Thyroid gland (tissue), 4 donors: ENCODE measurements around the gene KRTAP9-7. TPM values are rescaled to one million over a fixed set of nuclear protein-coding genes. Genes with fewer than 3 reads are reported as not detected.

Source experiments
- DNase-seq, 2 donors: peaks; one replicate each; pipeline ENCODE4 v3.0.0-alpha.2; 2019
- H3K27ac ChIP-seq, 3 donors: fragments of 200-600 bp; sonication (generic); 1 replicate in 2 of 3; 2 replicates in 1 of 3; pipeline ENCODE4 v1.5.1; 2016 to 2019; ENCODE audit warnings: mild to moderate bottlenecking in 1 of 3, moderate library complexity in 1 of 3
- H3K27me3 ChIP-seq: fragments of 200-600 bp; sonication (generic); one replicate; pipeline ENCODE4 v1.5.1; 2019
- H3K36me3 ChIP-seq, 2 donors: fragments of 200-600 bp; sonication (generic); one replicate each; pipeline ENCODE4 v1.5.1; 2016 to 2019
- H3K4me1 ChIP-seq, 2 donors: fragments of 200-600 bp; sonication (generic); one replicate each; pipeline ENCODE4 v1.5.1; 2017 to 2019
- H3K4me3 ChIP-seq, 3 donors: fragments of 200-600 bp; sonication (generic); replicated peaks in 1 of 3; 1 replicate in 2 of 3; 2 replicates in 1 of 3; pipeline ENCODE4 v1.5.1; 2016; ENCODE audit warnings: mild to moderate bottlenecking in 1 of 3
- H3K9me3 ChIP-seq: fragments of 200-600 bp; sonication (generic); one replicate; pipeline ENCODE4 v1.5.1; 2017
- CTCF ChIP-seq, 6 experiments: fragments of 200-600 bp in 3 of 6; fragments of 450-650 bp in 3 of 6; sonication (generic) in 3 of 6; IDR thresholded peaks; one replicate each; pipeline ENCODE4 v1.5.1; 2016 to 2019; ENCODE audit warnings: antibody characterized with exemption in 6 of 6, mild to moderate bottlenecking in 2 of 6, inconsistent platforms in 1 of 6, moderate library complexity in 1 of 6
- POLR2A ChIP-seq, 2 donors: fragments of 450-650 bp; IDR thresholded peaks; one replicate each; pipeline ENCODE4 v1.6.1; 2017; ENCODE audit warnings: antibody characterized with exemption in 2 of 2, mild to moderate bottlenecking in 2 of 2, moderate library complexity in 1 of 2
- WGBS, 2 donors: methylation state at CpG; one replicate each; pipeline ENCODE4 v1.1.5; 2017; 5-methylcytosine and 5-hydroxymethylcytosine counted together
- intact Hi-C: fragments of 100-400 bp; cut with DNase I; formaldehyde crosslinking; loops from one replicate; pipeline ENCODE4 v1.15.1; 2023
- small RNA-seq: library from RNA; depleted of rRNA; stranded (forward); fragments of <200 nt; gene quantifications from one replicate; pipeline ENCODE3, GENCODE V24; 2016
- total RNA-seq, 4 donors: library from RNA; depleted of rRNA; stranded (reverse); fragments of >200 nt; gene quantifications; one replicate each; pipeline ENCODE4 v1.2.3, GENCODE V29; 2016

The KRTAP9-7 gene
- total RNA-seq, 4 donors from 2014 or later = not detected

- intact Hi-C loops = no loop called here
- TF ChIP-seq POLR2A (IDR thresholded peaks at IDR 0.05) (no peak), CTCF (IDR thresholded peaks at IDR 0.05) (no peak)
- no peak overlapping the region for H3K4me3 ChIP-seq
- H3K27ac ChIP-seq = no peak overlapping the region
- no peaks in the 10 kb centered on the region for H3K9me3 ChIP-seq
- no peak for DNase-seq
- 89 to 90% methylated on average over 11 of the region's 11 CpGs for WGBS, 2 donors
- H3K36me3 ChIP-seq = no peaks in the 10 kb centered on the region
- H3K4me1 ChIP-seq = no peaks in the 10 kb centered on the region
- no peaks in the 10 kb centered on the region for H3K27me3 ChIP-seq
Observed at GRCh38 chr17:41322903-41323895, 47.7 kb downstream of the KRTAP9-7 start.

- 53 to 65% methylated on average over 14 to 16 of the region's 16 CpGs for WGBS, 2 donors
- intact Hi-C loops = no loop called here
- Histone ChIP-seq H3K27ac (no peak overlapping the region), H3K36me3 (no peaks in the 10 kb centered on the region), H3K4me1 (no peaks in the 10 kb centered on the region), H3K27me3 (no peaks in the 10 kb centered on the region), H3K4me3 (no peak overlapping the region), H3K9me3 (no peaks in the 10 kb centered on the region)
- TF ChIP-seq CTCF (IDR thresholded peaks at IDR 0.05) = peak in 1 of 6 experiments; percentile 23
- TF ChIP-seq POLR2A (IDR thresholded peaks at IDR 0.05) = no peak
- peak; percentile 29 to 33 for DNase-seq
Observed at GRCh38 chr17:41324180-41325075, 48.9 kb downstream of the KRTAP9-7 start.

DNA sequence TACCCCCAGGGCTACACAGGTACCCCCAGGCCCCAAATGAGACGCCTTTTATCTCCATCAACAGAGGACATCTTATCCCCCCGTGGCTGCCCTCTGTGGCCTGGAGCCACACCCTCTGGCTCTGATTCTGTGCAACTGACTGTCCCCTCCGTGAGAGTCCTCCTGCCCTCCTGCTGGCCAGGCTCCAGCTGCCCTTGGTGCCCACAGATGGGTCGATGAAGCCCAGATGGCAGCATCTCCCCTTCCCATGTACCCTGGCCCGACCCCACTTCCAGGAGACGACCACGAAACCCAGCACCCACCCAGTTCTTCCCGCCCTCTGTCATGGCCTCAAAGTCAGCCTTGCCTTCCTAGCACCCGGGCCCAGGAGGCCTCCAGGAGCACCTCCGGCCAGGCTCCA, 49.6 kb downstream of the KRTAP9-7 start:
- WGBS, 2 donors = 75 to 88% methylated on average over 7 to 10 of the region's 10 CpGs
- intact Hi-C loops = no loop called here
- no peak for DNase-seq
- no peaks in the 10 kb centered on the region for H3K36me3 ChIP-seq
- no peaks in the 10 kb centered on the region for H3K27me3 ChIP-seq
- no peak overlapping the region for H3K27ac ChIP-seq
- H3K4me1 ChIP-seq = no peaks in the 10 kb centered on the region
- no peak overlapping the region for H3K4me3 ChIP-seq
- no peak for TF ChIP-seq CTCF (IDR thresholded peaks at IDR 0.05)
- TF ChIP-seq POLR2A (IDR thresholded peaks at IDR 0.05) = no peak
- H3K9me3 ChIP-seq = no peaks in the 10 kb centered on the region

- Histone ChIP-seq H3K27ac (no peak overlapping the region), H3K4me1 (no peaks in the 10 kb centered on the region), H3K36me3 (no peaks in the 10 kb centered on the region), H3K9me3 (no peaks in the 10 kb centered on the region), H3K4me3 (no peak overlapping the region), H3K27me3 (no peaks in the 10 kb centered on the region)
- DNase-seq = no peak
- WGBS, 2 donors = 86% methylated on average over 4 of the region's 6 CpGs; no CpG with 5 or more reads in 1 of the 2 donors
- intact Hi-C loops = no loop called here
- TF ChIP-seq POLR2A (IDR thresholded peaks at IDR 0.05) (no peak), CTCF (IDR thresholded peaks at IDR 0.05) (no peak)
Observed at GRCh38 chr17:41325611-41326010, 50.1 kb downstream of the KRTAP9-7 start.

Small RNAs within 50 kb of the gene (small RNA-seq; reads per million reads assigned to genes)
- gene KRTAP9-10P = not detected

Other genes with a start within 250 kb of the KRTAP9-7 start
- gene KRTAP1-5, start 248.5 kb upstream of the KRTAP9-7 start, total RNA-seq = not detected
- gene KRTAP1-4, start 245.5 kb upstream of the KRTAP9-7 start, total RNA-seq = not detected
- gene KRTAP1-3, start 240.8 kb upstream of the KRTAP9-7 start, total RNA-seq = not detected
- not detected for gene KRTAP1-1, start 234.2 kb upstream of the KRTAP9-7 start, total RNA-seq
- not detected for gene KRTAP2-1, start 228.4 kb upstream of the KRTAP9-7 start, total RNA-seq
- gene KRTAP2-2, start 220.5 kb upstream of the KRTAP9-7 start, total RNA-seq = not detected
- not detected for gene KRTAP2-3, start 215.6 kb upstream of the KRTAP9-7 start, total RNA-seq
- not detected for gene KRTAP2-4, start 209.8 kb upstream of the KRTAP9-7 start, total RNA-seq
- not detected for gene KRTAP4-7, start 191.5 kb upstream of the KRTAP9-7 start, total RNA-seq
- gene KRTAP4-8, start 177.6 kb upstream of the KRTAP9-7 start, total RNA-seq = not detected
- gene KRTAP4-16, start 173.5 kb upstream of the KRTAP9-7 start, total RNA-seq = not detected
- not detected for gene KRTAP4-9, start 170.3 kb upstream of the KRTAP9-7 start, total RNA-seq
- gene KRTAP4-11, start 157.3 kb upstream of the KRTAP9-7 start, total RNA-seq = not detected
- gene KRTAP4-12, start 151.5 kb upstream of the KRTAP9-7 start, total RNA-seq = not detected
- not detected for gene KRTAP4-6, start 135.2 kb upstream of the KRTAP9-7 start, total RNA-seq
- not detected for gene KRTAP4-5, start 125.9 kb upstream of the KRTAP9-7 start, total RNA-seq
- gene KRTAP4-4, start 115.0 kb upstream of the KRTAP9-7 start, total RNA-seq = not detected
- not detected for gene KRTAP4-3, start 107.5 kb upstream of the KRTAP9-7 start, total RNA-seq
- not detected for gene KRTAP4-2, start 97.5 kb upstream of the KRTAP9-7 start, total RNA-seq
- gene KRTAP4-1, start 90.8 kb upstream of the KRTAP9-7 start, total RNA-seq = not detected
- not detected for gene KRTAP9-1, start 85.8 kb upstream of the KRTAP9-7 start, total RNA-seq
- not detected for gene KRTAP9-2, start 49.0 kb upstream of the KRTAP9-7 start, total RNA-seq
- gene KRTAP9-3, start 43.2 kb upstream of the KRTAP9-7 start, total RNA-seq = not detected
- gene KRTAP9-8, start 37.7 kb upstream of the KRTAP9-7 start, total RNA-seq = not detected
- not detected for gene KRTAP9-4, start 26.0 kb upstream of the KRTAP9-7 start, total RNA-seq
- gene KRTAP9-9, start 20.3 kb upstream of the KRTAP9-7 start, total RNA-seq = not detected
- gene KRTAP9-6, start 10.3 kb upstream of the KRTAP9-7 start, total RNA-seq = not detected
- gene KRTAP29-1, start 27.2 kb downstream of the KRTAP9-7 start, total RNA-seq = not detected
- gene KRTAP16-1, start 33.6 kb downstream of the KRTAP9-7 start, total RNA-seq = not detected
- not detected for gene KRTAP17-1, start 40.0 kb downstream of the KRTAP9-7 start, total RNA-seq
- gene KRT33A, start 75.1 kb downstream of the KRTAP9-7 start, total RNA-seq = not detected
- not detected for gene KRT33B, start 94.1 kb downstream of the KRTAP9-7 start, total RNA-seq
- gene KRT34, start 106.6 kb downstream of the KRTAP9-7 start, total RNA-seq = not detected
- gene KRT31, start 121.9 kb downstream of the KRTAP9-7 start, total RNA-seq = not detected
- gene KRT37, start 148.9 kb downstream of the KRTAP9-7 start, total RNA-seq = not detected
- gene KRT38, start 165.3 kb downstream of the KRTAP9-7 start, total RNA-seq = not detected
- gene KRT32, start 191.7 kb downstream of the KRTAP9-7 start, total RNA-seq = not detected
- gene KRT35, start 205.5 kb downstream of the KRTAP9-7 start, total RNA-seq = not detected
- gene KRT36, start 214.2 kb downstream of the KRTAP9-7 start, total RNA-seq = not detected
- under 1 TPM in 1 of 4 donors, not detected in 3; 0.83 TPM for gene KRT13, start 229.9 kb downstream of the KRTAP9-7 start, total RNA-seq
- gene KRT15, start 243.2 kb downstream of the KRTAP9-7 start, total RNA-seq = under 1 TPM in 1 of 4 donors, not detected in 3; 0.93 TPM